IPS DF 19.7 (cell line): ENCODE results near the gene N4BP2L1.

Source experiments
- DNase-seq: peaks from one replicate; pipeline ENCODE4 v3.0.0-alpha.2; 2013; ENCODE audit warnings: low read depth, low spot score

N4BP2L1 gene

GRCh38 chr13:32427852-32428580 lies at the start of gene N4BP2L1:
Gene N4BP2L1 (minus strand): TSS chr13:32428130. CDS start chr13:32428082, 48 bp downstream.
- DNase-seq: no peak

GRCh38 chr13:32476892-32477291 lies 49.0 kb upstream of the N4BP2L1 start:
- DNase-seq: no peak

- DNase-seq: no peak
Measured at GRCh38 chr13:32476021-32476731, 48.2 kb upstream of the N4BP2L1 start.

- DNase-seq: no peak
Measured at GRCh38 chr13:32474999-32475792, 47.3 kb upstream of the N4BP2L1 start.

- no peak for DNase-seq
Measured at GRCh38 chr13:32473650-32474049, 45.7 kb upstream of the N4BP2L1 start.

- no peak for DNase-seq
Measured at GRCh38 chr13:32472194-32472621, 44.3 kb upstream of the N4BP2L1 start.

- no peak for DNase-seq
Measured at GRCh38 chr13:32471187-32471922, 43.4 kb upstream of the N4BP2L1 start.

- DNase-seq: no peak
Measured at GRCh38 chr13:32468502-32469142, 40.7 kb upstream of the N4BP2L1 start.

- DNase-seq: no peak
Measured at GRCh38 chr13:32456591-32456990, 28.7 kb upstream of the N4BP2L1 start.

GRCh38 chr13:32455594-32455903 lies 27.6 kb upstream of the N4BP2L1 start:
- no peak for DNase-seq

GRCh38 chr13:32454886-32455593 lies 27.1 kb upstream of the N4BP2L1 start:
- peak; percentile 5 for DNase-seq

GRCh38 chr13:32453981-32454380 lies 26.1 kb upstream of the N4BP2L1 start:
- no peak for DNase-seq

- no peak for DNase-seq
Measured at GRCh38 chr13:32448972-32449371, 21.0 kb upstream of the N4BP2L1 start.

- DNase-seq: no peak
Measured at GRCh38 chr13:32447894-32448623, 20.1 kb upstream of the N4BP2L1 start.

GRCh38 chr13:32446773-32447465 lies 19.0 kb upstream of the N4BP2L1 start:
- no peak for DNase-seq

GRCh38 chr13:32446220-32446619 lies 18.3 kb upstream of the N4BP2L1 start:
- no peak for DNase-seq

- no peak for DNase-seq
Measured at GRCh38 chr13:32445461-32445860, 17.5 kb upstream of the N4BP2L1 start.

- DNase-seq: no peak
Measured at GRCh38 chr13:32443111-32443510, 15.2 kb upstream of the N4BP2L1 start.

- DNase-seq: no peak
Measured at GRCh38 chr13:32438871-32439270, 10.9 kb upstream of the N4BP2L1 start.
